ENCODE measurements around the gene PCCA.
"Not testable (repeated sequence)": the region's sequence is repeated elsewhere in the genome, so short reads cannot be mapped to it uniquely, and the experiment has no call there.

The PCCA gene

DNA sequence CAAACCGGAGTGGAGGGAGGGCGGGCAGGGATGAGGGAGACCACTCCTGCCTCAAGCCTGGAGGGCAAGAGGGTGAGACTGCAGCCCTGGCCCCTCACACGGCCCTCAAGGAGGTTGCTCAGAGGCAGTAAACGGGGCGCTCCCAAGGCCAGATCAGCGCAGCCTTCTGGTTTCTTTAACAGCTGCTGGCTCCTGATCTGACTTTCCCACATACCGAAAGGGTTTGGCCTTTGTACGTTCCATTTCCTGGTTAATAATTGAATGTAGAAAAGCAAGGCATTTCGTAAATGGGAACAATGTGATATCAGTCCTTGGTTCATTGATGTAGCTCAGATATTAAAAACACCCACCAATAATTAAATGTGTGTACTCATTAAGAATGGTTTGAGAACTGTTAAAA is 428.2 kb downstream of the PCCA start:
- DNase-seq: no peak

- DNase-seq: no peak
Measured at GRCh38 chr13:100517728-100518127, 428.8 kb downstream of the PCCA start.

GRCh38 chr13:100518394-100519062 is 429.6 kb downstream of the PCCA start:
- DNase-seq: no peak

GRCh38 chr13:100519626-100520025 is 430.7 kb downstream of the PCCA start:
- no peak for DNase-seq

DNA sequence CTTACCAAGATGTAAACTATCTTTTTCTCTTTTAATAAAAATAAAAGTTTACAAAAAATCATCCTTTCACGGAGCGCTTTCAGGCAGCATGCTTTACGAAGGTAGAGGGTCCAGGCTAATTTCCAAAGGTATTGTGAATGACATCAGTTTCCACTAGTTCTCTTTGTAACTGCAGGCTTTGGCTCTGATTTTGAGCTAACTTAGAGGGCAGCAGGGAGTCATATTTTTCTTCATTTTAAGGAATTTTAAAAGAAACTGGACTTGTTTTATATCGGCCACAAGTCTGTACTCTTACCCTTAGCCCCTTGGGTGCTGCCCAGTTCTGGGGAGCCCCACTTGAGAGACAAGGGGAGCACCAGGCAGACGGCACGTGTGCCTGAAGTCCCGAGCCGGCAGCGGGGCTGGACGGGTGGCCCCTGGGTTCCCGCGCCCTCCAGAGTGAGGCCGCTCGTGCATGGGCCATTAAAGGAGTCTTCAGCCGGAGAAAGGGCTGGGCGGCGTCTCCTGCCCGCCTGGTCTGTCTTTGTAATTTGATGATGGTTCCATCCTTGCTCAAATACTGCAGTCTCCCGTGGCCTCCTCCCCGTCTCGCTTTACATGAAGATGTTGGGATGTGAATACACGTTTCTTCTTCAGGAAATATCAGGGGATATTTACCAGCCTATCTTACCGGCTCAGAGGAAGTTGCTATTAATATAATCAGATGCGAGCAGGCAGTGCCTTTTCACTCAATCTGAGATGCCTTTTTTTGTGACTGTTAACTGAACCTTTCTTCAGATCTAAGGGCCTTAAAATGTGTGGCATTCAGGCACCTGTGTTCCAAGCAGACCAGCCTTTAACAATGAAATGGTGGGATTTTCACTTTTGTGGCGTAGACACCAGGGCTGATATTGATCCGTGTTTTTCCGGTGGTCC is 432.3 kb downstream of the PCCA start:
- no peak for DNase-seq

DNA sequence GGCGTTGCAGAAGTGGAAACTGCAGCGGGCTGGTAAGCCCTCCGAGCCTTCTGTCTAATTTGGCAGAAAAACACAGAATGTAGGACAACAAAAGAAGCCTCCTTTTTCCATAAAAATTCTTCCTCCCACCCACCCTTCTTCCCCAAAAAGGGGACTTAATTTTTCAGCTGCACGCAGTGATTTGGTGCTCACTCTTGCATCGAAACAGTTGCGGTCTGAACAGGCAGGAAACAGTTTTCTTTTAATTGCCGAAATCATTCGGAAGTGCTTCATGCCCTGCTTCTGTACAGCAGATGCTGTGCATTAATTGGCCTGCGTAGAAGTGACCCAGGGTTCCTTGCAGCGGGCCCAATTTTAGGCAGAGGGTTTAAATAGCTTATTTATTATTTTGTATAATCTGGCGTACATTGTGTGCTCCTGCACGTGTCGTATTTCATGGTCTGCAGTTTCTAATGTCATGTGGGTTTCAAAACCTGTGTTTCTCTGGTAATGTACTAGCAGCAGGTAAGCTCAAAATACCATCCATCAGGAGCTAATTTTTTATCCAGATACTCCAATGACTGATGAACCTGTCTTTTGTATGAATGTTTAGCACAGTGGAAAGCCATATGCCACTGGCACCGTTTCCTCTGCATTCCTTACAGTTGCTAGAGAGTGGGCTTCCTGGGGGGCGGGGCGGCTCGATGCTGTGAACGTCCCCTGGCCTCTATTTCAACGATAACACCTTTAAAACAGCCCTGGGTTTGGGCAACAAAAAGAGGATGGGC is 433.1 kb downstream of the PCCA start:
- no peak for DNase-seq

GRCh38 chr13:100522618-100523309 is 433.9 kb downstream of the PCCA start:
- DNase-seq: no peak

- no peak for DNase-seq
Measured at GRCh38 chr13:100523411-100523810, 434.5 kb downstream of the PCCA start.

DNA sequence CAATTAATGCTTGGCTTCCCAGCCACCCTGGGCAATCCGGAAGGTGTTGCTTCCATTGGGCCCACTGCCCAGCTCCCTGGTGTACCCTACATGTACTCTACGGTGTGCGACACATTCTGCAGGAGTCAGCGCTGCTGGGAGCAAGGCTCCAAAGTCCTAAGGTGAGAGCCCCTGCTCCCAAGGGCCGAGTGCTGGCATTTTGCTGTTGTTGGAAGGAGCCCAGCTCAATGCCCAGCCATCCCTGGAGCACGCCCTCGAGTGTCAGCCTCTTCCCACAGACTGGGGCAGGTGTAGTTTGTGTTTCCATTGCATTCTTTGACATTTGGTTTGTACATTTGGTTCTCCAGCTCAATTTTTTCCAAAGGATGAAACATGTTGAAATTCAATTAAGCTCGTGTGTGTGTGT is 435.1 kb downstream of the PCCA start:
- no peak for DNase-seq

- not testable (repeated sequence) for DNase-seq
Measured at GRCh38 chr13:100524688-100525087, 435.8 kb downstream of the PCCA start.

DNA sequence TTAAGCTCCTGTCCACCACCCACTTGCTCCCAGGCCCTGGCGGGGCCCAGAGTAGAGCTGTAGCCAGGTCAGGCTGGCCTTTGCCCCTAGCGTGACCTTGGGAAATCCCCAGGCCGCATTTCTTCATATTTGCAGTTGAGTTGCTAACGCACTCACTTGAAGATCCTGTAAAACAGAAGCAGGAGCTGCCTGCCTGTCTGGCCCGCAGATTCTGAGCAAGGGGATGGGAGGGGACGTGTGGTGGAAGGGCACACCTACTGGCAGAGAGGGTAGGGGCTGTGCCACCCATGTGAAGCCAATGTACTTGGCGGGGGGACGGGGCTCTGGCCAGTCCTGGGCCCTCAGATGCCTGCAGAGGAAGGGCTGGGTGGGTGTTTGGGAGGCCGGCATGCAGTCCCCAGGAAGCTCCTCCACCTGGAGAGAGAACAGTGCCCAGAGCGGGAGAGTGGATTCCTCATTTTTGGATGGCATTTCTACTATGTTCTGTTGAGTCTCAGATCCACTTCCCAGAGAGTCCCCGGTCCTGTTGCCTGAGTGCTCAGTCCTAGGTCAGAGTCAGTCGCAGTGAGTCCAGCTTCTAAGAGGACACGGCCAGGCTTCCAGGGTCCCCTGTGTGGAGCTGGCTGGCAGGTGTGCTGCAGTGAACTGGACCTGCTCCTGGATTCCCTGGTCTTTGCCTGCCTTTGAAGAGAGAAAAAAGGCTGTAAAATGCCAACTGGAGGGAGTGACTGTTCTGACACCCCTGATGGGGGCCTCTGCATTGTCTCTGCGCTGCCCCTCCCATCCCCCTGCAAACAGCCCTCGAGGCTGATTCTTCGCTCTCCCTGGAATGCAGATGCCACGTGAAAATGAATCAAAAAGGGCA is 436.8 kb downstream of the PCCA start:
- no peak for DNase-seq

DNA sequence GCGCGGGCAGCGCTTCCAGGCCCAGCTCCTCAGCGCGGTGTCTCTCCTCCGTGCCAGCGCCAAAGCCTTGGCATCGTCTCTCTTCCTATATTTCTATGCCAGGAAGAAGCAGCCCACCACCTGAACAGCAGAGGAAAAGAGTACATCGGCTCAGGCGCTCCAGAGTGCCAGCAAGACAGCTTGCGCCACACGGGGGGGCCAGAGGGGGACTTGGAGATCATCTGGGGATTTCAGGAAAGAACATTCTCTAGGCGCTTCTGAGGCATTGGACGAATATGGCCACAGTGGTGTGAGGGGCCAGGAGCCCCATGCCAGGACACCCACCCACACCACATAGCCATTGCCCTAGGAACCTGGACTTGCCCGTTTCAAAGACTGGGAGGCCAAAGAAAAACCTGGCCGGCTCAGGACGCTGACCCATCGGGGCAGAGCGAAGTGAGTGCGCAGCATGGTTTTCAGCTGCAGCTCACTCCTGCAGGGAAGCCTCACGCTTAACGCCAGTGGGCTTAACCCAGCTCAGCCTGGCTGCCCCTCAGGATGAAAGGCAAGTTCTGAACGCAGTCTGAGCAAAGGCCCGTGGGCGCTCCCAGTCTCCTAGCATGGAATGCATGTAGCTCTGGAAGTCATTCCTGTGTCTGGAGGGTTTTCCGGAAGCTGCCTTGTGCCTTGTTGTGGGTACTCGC is 437.6 kb downstream of the PCCA start:
- no peak for DNase-seq

GRCh38 chr13:100527644-100528043 is 438.8 kb downstream of the PCCA start:
- no peak for DNase-seq

DNA sequence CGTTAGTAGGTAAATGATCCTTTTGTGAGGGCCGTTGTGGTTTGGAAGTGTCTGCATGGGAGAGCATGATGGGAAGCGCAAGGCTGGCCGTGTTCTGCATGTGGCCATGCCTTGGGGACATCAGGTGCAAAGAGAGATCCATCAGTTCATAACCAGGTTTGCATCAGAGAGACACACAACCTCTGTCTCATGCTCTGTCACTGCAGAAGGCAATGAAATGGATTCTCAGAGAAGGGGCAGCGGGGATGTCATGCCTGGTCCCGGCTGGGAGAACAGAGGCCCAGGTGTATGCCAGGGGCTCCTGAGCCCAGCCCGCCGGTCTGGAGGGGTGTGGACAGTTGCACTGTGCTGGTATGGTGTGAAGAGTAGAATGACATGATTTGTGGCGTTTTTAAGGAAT is 439.5 kb downstream of the PCCA start:
- DNase-seq: no peak

DNA sequence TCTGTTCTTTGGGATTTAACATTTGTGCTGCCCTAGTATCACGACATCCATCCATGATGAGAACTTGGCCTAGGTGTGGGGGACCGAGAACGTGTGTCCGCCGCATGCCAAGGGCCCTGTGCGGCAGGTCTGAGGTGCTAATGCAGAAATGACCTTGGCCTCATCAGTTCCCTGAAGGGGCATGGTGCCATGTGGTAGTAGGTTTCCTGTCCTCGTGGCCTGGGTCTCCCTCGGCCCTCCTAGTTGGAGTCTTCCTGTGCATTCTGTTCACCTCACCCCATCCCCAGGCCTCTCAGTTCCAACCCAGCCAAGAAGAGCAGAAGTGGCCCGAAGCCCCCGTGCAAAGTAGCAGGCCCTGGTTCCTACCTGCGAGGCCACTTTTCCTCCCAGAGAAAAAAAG is 439.9 kb downstream of the PCCA start:
- DNase-seq: no peak

DNA sequence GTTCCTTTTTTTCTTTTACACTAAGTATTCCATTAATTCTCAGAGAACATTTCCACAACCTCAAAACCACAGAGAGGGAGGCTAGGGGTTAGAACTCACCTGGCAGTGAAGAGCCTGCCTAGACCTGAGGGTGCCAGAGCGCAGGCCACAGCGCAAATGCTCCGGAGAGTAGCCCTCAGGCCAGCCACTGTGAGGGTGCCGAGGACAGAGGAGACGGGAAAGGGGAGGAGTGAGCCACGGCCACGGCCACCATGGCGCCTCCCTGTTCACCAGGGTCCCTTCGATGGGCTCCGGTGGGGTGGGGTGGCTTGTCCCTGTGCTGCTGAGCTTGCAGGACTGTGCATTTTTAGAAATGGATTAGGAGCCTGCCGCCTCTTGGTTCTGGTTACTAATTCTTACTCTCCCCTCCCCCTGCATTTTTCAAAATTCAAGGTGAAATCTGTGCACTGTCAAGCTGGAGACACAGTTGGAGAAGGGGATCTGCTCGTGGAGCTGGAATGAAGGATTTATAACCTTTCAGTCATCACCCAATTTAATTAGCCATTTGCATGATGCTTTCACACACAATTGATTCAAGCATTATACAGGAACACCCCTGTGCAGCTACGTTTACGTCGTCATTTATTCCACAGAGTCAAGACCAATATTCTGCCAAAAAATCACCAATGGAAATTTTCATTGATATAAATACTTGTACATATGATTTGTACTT is 440.9 kb downstream of the PCCA start:
- no peak for DNase-seq

DNA sequence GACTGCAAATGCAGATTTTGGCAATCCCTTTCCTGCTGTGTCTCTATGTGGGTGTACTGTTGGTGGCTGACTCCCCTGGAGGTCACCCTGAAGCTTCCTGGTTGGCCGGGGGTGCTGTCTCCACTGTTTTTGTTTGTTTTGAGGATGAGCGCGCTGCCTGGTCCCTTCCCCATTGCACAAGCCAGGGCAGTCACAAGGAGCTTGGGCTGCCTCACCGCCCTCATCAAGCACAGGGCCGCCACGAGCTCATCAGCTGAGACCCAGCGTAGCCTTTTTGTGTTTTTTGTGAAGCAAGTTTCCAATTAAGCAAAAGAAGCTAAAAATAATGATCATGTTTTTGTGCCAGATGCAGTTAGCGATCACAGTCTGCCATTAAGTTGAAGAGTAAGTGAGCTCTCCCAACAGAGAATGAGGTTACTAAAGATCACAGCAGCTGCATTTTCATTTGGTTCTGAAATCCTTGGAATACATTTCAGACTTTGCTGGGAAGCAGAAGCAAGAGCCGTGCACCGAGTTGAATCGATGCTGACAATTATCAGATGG is 441.8 kb downstream of the PCCA start:
- DNase-seq: no peak

GRCh38 chr13:100532090-100532766 is 443.3 kb downstream of the PCCA start:
- no peak for DNase-seq

- no peak for DNase-seq
Measured at GRCh38 chr13:100532836-100533435, 444.0 kb downstream of the PCCA start.

All from activated CD4-positive, CD25-positive, alpha-beta regulatory T cell (primary cell).